DOHH2 (cell line): Measurements from ENCODE around the gene BSPH1.

Experiments used
- H3F3A ChIP-seq: fragments of 200-600 bp; sonication (generic), shearing (Covaris generic); 2 replicates; pipeline ENCODE4 v1.6.0; 2016; ENCODE audit warnings: antibody characterized with exemption, mild to moderate bottlenecking; ENCODE audit not compliant: control insufficient read depth, insufficient read depth
- H3K27ac ChIP-seq: fragments of 200-600 bp; sonication (generic); 2 replicates; pipeline ENCODE4 v1.5.1; 2014; ENCODE audit warnings: low read depth, mild to moderate bottlenecking, low read length, moderate library complexity
- H3K27me3 ChIP-seq: fragments of 200-600 bp; sonication (generic); 2 replicates; pipeline ENCODE4 v1.6.1; 2014; ENCODE audit warnings: mild to moderate bottlenecking, low read length, mixed read lengths; ENCODE audit not compliant: control insufficient read depth
- H3K36me3 ChIP-seq: fragments of 200-600 bp; sonication (generic); 2 replicates; pipeline ENCODE4 v1.6.1; 2014; ENCODE audit warnings: mild to moderate bottlenecking, low read length, moderate library complexity, mixed read lengths; ENCODE audit not compliant: control insufficient read depth
- H3K4me1 ChIP-seq: fragments of 200-600 bp; sonication (generic); 2 replicates; pipeline ENCODE4 v1.6.1; 2014; ENCODE audit warnings: mild to moderate bottlenecking, low read length, mixed read lengths; ENCODE audit not compliant: control insufficient read depth
- H3K4me2 ChIP-seq: fragments of 200-600 bp; sonication (generic); 2 replicates; pipeline ENCODE4 v1.6.0; 2014; ENCODE audit warnings: mild to moderate bottlenecking, low read length, moderate library complexity
- H3K4me3 ChIP-seq: fragments of 200-600 bp; sonication (generic); 2 replicates; pipeline ENCODE4 v1.5.1; 2014; ENCODE audit warnings: mild to moderate bottlenecking, low read length, mixed read lengths
- H3K79me2 ChIP-seq: fragments of 200-600 bp; sonication (generic); 2 replicates; pipeline ENCODE4 v1.6.1; 2014; ENCODE audit warnings: mild to moderate bottlenecking, low read length, mixed read lengths; ENCODE audit not compliant: control insufficient read depth
- H3K9me2 ChIP-seq: fragments of 200-600 bp; sonication (generic); replicated peaks from 2 replicates; pipeline ENCODE4 v1.6.1; 2014; ENCODE audit warnings: mild to moderate bottlenecking, low read length, mixed read lengths; ENCODE audit not compliant: control insufficient read depth
- H3K9me3 ChIP-seq: fragments of 200-600 bp; sonication (generic); 2 replicates; pipeline ENCODE4 v1.6.1; 2014; ENCODE audit warnings: antibody characterized with exemption, low read length, mixed read lengths; ENCODE audit not compliant: control insufficient read depth, insufficient read depth
- H4K20me1 ChIP-seq: fragments of 200-600 bp; sonication (generic); 2 replicates; pipeline ENCODE4 v1.6.0; 2014; ENCODE audit warnings: low read depth, mild to moderate bottlenecking, antibody characterized with exemption, low read length, moderate library complexity; ENCODE audit not compliant: control insufficient read depth, insufficient read depth
- EZH2phosphoT487 ChIP-seq: fragments of 200-600 bp; sonication (generic); IDR thresholded peaks from 2 replicates; pipeline ENCODE4 v1.6.1; 2017; ENCODE audit warnings: borderline replicate concordance, mild to moderate bottlenecking, antibody characterized with exemption, low read length, moderate library complexity, mixed read lengths
- TF ChIP-seq, protein P1 (sequence below): fragments of 200-600 bp; sonication (generic); IDR thresholded peaks from one replicate; pipeline ENCODE4 v1.5.1; 2014; ENCODE audit warnings: antibody characterized with exemption, mild to moderate bottlenecking, low read depth, low read length; ENCODE audit not compliant: poor library complexity, severe bottlenecking

The BSPH1 gene

GRCh38 chr19:48023518-48023917 is 31.5 kb upstream of the BSPH1 start:
- Histone ChIP-seq H3K27me3 (no peaks in the 10 kb centered on the region; the same call in 1 of the 2 replicates), H3K9me3 (no peaks in the 10 kb centered on the region), H3K79me2 (no peaks in the 10 kb centered on the region), H3K4me1 (no peaks in the 10 kb centered on the region), H3K4me3 (no peak overlapping the region), H3K4me2 (no peak overlapping the region), H4K20me1 (no peaks in the 10 kb centered on the region), H3F3A (no peaks in the 10 kb centered on the region), H3K27ac (no peak overlapping the region), H3K9me2 (no peaks in the 10 kb centered on the region), H3K36me3 (no peaks in the 10 kb centered on the region)
- no peak for TF ChIP-seq EZH2phosphoT487
- TF ChIP-seq, protein P1, sequence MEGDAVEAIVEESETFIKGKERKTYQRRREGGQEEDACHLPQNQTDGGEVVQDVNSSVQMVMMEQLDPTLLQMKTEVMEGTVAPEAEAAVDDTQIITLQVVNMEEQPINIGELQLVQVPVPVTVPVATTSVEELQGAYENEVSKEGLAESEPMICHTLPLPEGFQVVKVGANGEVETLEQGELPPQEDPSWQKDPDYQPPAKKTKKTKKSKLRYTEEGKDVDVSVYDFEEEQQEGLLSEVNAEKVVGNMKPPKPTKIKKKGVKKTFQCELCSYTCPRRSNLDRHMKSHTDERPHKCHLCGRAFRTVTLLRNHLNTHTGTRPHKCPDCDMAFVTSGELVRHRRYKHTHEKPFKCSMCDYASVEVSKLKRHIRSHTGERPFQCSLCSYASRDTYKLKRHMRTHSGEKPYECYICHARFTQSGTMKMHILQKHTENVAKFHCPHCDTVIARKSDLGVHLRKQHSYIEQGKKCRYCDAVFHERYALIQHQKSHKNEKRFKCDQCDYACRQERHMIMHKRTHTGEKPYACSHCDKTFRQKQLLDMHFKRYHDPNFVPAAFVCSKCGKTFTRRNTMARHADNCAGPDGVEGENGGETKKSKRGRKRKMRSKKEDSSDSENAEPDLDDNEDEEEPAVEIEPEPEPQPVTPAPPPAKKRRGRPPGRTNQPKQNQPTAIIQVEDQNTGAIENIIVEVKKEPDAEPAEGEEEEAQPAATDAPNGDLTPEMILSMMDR = no peak

DNA sequence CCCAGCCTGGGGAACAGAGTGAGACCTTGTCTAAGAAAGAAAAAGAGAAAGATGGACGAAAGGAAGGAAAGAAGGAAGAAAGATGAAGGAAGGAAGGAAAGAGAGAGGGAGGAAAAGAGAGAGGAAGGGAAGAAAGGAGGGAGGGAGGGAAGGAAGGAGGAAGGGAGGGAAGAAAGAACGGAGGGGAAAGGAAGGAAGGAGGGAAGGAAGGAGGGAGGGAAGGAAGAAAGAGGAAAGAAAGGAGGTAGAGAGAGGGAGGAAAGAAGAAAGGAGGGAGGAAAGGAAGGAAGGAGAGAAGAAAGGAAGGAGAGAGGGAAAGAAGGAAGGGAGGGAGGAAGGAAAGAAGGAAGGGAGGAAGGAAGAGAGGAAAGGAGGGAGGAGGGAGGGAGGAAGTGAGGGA is 31.0 kb upstream of the BSPH1 start:
- no peaks in the 10 kb centered on the region for H3K4me1 ChIP-seq
- H3K9me2 ChIP-seq = no peaks in the 10 kb centered on the region

DNA sequence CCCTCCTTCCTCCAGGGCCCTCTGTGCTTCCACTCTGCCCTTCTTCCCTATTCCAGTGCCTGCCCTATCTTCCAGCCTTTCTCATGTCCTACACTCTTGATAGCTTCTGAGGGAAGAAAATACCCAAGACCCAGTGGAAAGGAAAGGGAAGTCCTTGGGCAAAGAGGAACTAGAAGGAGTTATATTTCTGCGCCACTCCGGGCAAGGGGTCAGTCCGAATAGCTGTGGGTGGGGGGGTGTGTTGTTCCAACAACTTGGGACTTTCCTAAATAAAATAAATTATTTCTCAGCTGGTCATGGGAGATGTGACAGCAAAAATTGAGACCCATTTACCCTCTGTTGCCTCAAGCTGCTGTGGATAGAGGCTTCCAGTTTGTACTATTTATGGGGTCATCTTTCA is 28.7 kb upstream of the BSPH1 start:
- no peaks in the 10 kb centered on the region; the same call in 1 of the 2 replicates for H3K27me3 ChIP-seq
- H4K20me1 ChIP-seq = no peaks in the 10 kb centered on the region
- no peaks in the 10 kb centered on the region for H3K4me1 ChIP-seq
- H3F3A ChIP-seq = no peaks in the 10 kb centered on the region
- H3K9me2 ChIP-seq = no peaks in the 10 kb centered on the region
- no peaks in the 10 kb centered on the region for H3K79me2 ChIP-seq
- H3K4me2 ChIP-seq = no peak overlapping the region
- H3K9me3 ChIP-seq = no peaks in the 10 kb centered on the region
- H3K4me3 ChIP-seq = no peak overlapping the region
- no peaks in the 10 kb centered on the region for H3K36me3 ChIP-seq
- no peak overlapping the region for H3K27ac ChIP-seq
- no peak for TF ChIP-seq EZH2phosphoT487
- TF ChIP-seq, protein P1 = no peak

More for the DNA sequence above, 31.0 kb upstream of the BSPH1 start:
- Histone ChIP-seq H3K4me3 (no peak overlapping the region), H3K9me3 (no peaks in the 10 kb centered on the region), H4K20me1 (no peaks in the 10 kb centered on the region), H3F3A (no peaks in the 10 kb centered on the region), H3K27me3 (no peaks in the 10 kb centered on the region; the same call in 1 of the 2 replicates), H3K36me3 (no peaks in the 10 kb centered on the region), H3K79me2 (no peaks in the 10 kb centered on the region), H3K27ac (no peak overlapping the region), H3K4me2 (no peak overlapping the region)
- no peak for TF ChIP-seq EZH2phosphoT487
- TF ChIP-seq, protein P1 = no peak
